ENCODE results near the gene SLC18A3. TPM values are rescaled to one million over a fixed set of nuclear protein-coding genes. Genes with fewer than 3 reads are reported as not detected.

SLC18A3 gene
- total RNA-seq, 2 donors from 2014 or later = not detected

DNA sequence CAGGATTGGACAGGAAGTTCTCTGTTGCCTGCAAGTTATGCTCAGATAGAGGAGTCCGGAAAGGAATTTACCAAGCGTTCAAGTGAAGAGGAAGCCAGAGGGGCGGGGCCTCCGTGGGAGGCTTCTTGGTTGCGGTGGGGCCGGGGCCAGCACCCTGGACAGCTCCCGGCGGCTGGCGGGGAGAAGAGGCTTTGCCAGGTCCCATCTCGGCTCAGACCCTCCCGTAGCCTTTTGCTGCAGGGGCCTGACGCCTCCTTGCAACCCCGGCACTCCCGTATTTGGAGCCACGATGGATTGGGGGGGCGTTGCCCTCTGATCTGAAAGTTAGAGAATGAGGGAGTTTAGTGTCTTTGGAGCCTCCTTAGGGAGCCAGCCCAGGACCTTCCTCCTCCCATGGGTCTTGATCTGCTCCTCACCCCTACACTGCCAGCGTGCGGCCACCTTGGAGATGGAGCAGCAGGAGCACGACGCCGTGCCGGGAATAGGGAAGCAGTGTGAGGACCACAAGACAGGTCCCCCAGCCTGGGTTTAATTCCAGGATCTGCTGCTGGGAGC lies 3.1 kb upstream of the SLC18A3 start:
- Mint-ChIP-seq H3K9me3 (peaks cover 10% of the 10 kb centered on the region), H3K4me3 (no peak overlapping the region), H3K27ac (no peak overlapping the region), H3K4me1 (no peaks in the 10 kb centered on the region), H3K36me3 (ENCODE audit: low read depth) (peaks cover 2% of the 10 kb centered on the region), H3K27me3 (ENCODE audit: insufficient read depth) (peaks cover 98% of the 10 kb centered on the region)
- Histone ChIP-seq H3K9me3 (ENCODE audit: control insufficient read depth, low read length) (no peaks in the 10 kb centered on the region), H3K4me1 (ENCODE audit: control insufficient read depth, insufficient read depth, low read length) (no peaks in the 10 kb centered on the region), H3K4me3 (ENCODE audit: low read length) (no peak overlapping the region), H3K27me3 (ENCODE audit: control insufficient read depth, insufficient read depth, low read length, poor library complexity, severe bottlenecking) (peaks cover 99% of the 10 kb centered on the region), H3K36me3 (ENCODE audit: control insufficient read depth, insufficient read depth, low read length) (no peaks in the 10 kb centered on the region), H3K27ac (ENCODE audit: low read depth, low read length) (no peak overlapping the region), H3K9ac (ENCODE audit: extremely low read depth, low read length, poor library complexity, severe bottlenecking) (no peak overlapping the region)
- 1 to 8% methylated on average over 8 to 22 of the region's 22 CpGs for WGBS, 2 experiments (ENCODE audit: insufficient coverage in 1 of 2, insufficient read length in 1 of 2)
- DNase-seq = peak; percentile 97
- TF ChIP-seq CTCF (conservative IDR thresholded peaks at IDR 0.05) = no peak

DNA sequence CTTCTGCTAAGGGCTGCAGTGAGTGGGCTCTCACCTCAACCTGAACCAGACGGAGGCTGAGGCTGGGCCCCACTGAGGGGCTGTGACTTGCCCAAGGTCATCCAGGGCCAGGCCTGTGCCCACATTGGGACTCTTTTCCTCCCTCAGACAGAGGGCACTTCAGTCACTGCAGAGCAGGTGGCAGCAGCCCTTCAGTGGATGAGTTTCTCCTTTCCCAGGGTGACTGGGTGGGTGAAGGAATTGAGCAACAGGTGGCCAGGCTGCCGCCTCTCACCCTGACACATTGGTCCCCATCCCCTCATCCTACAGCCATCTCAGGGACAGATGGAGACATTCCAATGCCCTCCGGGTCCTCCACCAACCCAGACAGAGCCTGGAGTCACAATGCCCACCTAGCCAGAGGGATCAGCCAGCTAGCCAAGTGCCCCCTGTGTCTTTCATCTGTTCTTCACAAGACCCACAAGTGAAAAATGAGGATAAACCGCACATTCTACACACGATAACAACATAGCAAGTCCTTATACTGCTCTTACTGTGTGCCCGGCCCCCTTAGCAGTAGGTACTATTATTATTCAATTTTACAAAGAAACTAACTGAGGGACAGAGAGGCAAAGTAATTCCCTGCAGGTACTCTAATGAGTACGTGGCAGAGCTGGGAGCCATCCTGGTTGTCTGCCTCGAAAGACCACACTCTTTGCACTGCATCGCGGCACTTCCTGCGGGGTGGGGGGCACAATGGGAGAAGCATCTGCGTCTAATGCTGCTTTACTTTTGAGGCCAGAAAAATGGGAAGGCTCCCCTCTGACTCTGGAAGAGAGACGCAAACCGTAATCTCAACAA lies 1.7 kb upstream of the SLC18A3 start:
- Mint-ChIP-seq H3K27me3 (ENCODE audit: insufficient read depth) (peaks cover 98% of the 10 kb centered on the region), H3K9me3 (peaks cover 16% of the 10 kb centered on the region), H3K4me3 (peak overlapping the region; percentile 44), H3K27ac (no peak overlapping the region), H3K36me3 (ENCODE audit: low read depth) (peaks cover 3% of the 10 kb centered on the region), H3K4me1 (peaks cover 5% of the 10 kb centered on the region)
- no peak for TF ChIP-seq CTCF (conservative IDR thresholded peaks at IDR 0.05)
- 7 to 18% methylated on average over 3 to 14 of the region's 14 CpGs for WGBS, 2 experiments (ENCODE audit: insufficient coverage in 1 of 2, insufficient read length in 1 of 2)
- no peak overlapping the region for H3K9ac ChIP-seq (ENCODE audit: extremely low read depth, low read length, poor library complexity, severe bottlenecking)
- no peak overlapping the region for H3K4me3 ChIP-seq (ENCODE audit: low read length)
- peaks cover 99% of the 10 kb centered on the region for H3K27me3 ChIP-seq (ENCODE audit: control insufficient read depth, insufficient read depth, low read length, poor library complexity, severe bottlenecking)
- no peaks in the 10 kb centered on the region for H3K4me1 ChIP-seq (ENCODE audit: control insufficient read depth, insufficient read depth, low read length)
- DNase-seq = peak; percentile 39
- no peaks in the 10 kb centered on the region for H3K36me3 ChIP-seq (ENCODE audit: control insufficient read depth, insufficient read depth, low read length)
- no peak overlapping the region for H3K27ac ChIP-seq (ENCODE audit: low read depth, low read length)
- no peaks in the 10 kb centered on the region for H3K9me3 ChIP-seq (ENCODE audit: control insufficient read depth, low read length)

- no peaks in the 10 kb centered on the region for H3K36me3 ChIP-seq (ENCODE audit: control insufficient read depth, insufficient read depth, low read length)
- H3K27ac ChIP-seq (ENCODE audit: low read depth, low read length) = no peak overlapping the region
- DNase-seq = peak; percentile 68
- Mint-ChIP-seq H3K27me3 (ENCODE audit: insufficient read depth) (peaks cover 98% of the 10 kb centered on the region), H3K4me3 (peak overlapping the region; percentile 44), H3K27ac (no peak overlapping the region), H3K9me3 (peaks cover 16% of the 10 kb centered on the region), H3K36me3 (ENCODE audit: low read depth) (peaks cover 3% of the 10 kb centered on the region), H3K4me1 (peaks cover 11% of the 10 kb centered on the region)
- no peaks in the 10 kb centered on the region for H3K9me3 ChIP-seq (ENCODE audit: control insufficient read depth, low read length)
- H3K4me3 ChIP-seq (ENCODE audit: low read length) = no peak overlapping the region
- H3K27me3 ChIP-seq (ENCODE audit: control insufficient read depth, insufficient read depth, low read length, poor library complexity, severe bottlenecking) = peaks cover 99% of the 10 kb centered on the region
- no peak for TF ChIP-seq CTCF (conservative IDR thresholded peaks at IDR 0.05)
- no peaks in the 10 kb centered on the region for H3K4me1 ChIP-seq (ENCODE audit: control insufficient read depth, insufficient read depth, low read length)
- whole genome bisulfite sequencing, 2 experiments (ENCODE audit: insufficient coverage in 1 of 2, insufficient read length in 1 of 2) = 3% methylated on average over 19 of the region's 19 CpGs; no CpG with 5 or more reads in 1 of the 2 experiments
- no peak overlapping the region for H3K9ac ChIP-seq (ENCODE audit: extremely low read depth, low read length, poor library complexity, severe bottlenecking)
Observed at GRCh38 chr10:49609006-49609282, 1.2 kb upstream of the SLC18A3 start.

Measured in endodermal cell (in vitro differentiated cells).